ENCODE measurements around the gene ZFPL1. TPM values are rescaled to one million over a fixed set of nuclear protein-coding genes. Genes with fewer than 3 reads are reported as not detected.

The ZFPL1 gene
- total RNA-seq, 1 experiment from 2014 or later = 19.0 TPM

GRCh38 chr11:65111159-65111743, 27.2 kb downstream of the ZFPL1 start:
- no peaks in the 10 kb centered on the region for H3K9me2 ChIP-seq (replicated peaks; ENCODE audit: insufficient read depth, low read length)
- no peak overlapping the region for H3K9ac ChIP-seq (ENCODE audit: low read length)
- H3K36me3 ChIP-seq (ENCODE audit: insufficient read depth, low read length) = 0 out of 2 replicates have a peak, but pooled peaks cover 6% of the 10 kb centered on the region
- H3K27me3 ChIP-seq (ENCODE audit: low read length) = no peaks in the 10 kb centered on the region
- H3K4me1 ChIP-seq (ENCODE audit: low read length) = peaks cover 48% of the 10 kb centered on the region
- no peak overlapping the region for H2AFZ ChIP-seq (ENCODE audit: low read length)
- H4K20me1 ChIP-seq (ENCODE audit: insufficient read depth, low read depth, low read length) = no peaks in the 10 kb centered on the region
- H3K4me2 ChIP-seq (ENCODE audit: low read depth, low read length, poor library complexity, severe bottlenecking) = peak overlapping the region; percentile 36
- H3K9me3 ChIP-seq (ENCODE audit: low read length) = no peaks in the 10 kb centered on the region
- peaks cover 36% of the 10 kb centered on the region for H3K79me2 ChIP-seq (ENCODE audit: low read length)
- H3K27ac ChIP-seq (ENCODE audit: low read length) = no peak overlapping the region; the same call in 1 of the 2 replicates
- no peak for DNase-seq
- no peak overlapping the region for H3K4me3 ChIP-seq (ENCODE audit: low read length)

GRCh38 chr11:65111744-65112545, 27.9 kb downstream of the ZFPL1 start, which contains the start of gene TM7SF2:
TSS of gene TM7SF2 (plus strand) at chr11:65111872. CDS start at chr11:65112016, 144 bp downstream.
- Histone ChIP-seq H3K9ac (ENCODE audit: low read length) (peak within 1 kb of the TSS; percentile 97), H3K9me3 (ENCODE audit: low read length) (no peaks in the 10 kb centered on the region), H3K36me3 (ENCODE audit: insufficient read depth, low read length) (0 out of 2 replicates have a peak, but pooled peaks cover 6% of the 10 kb centered on the region), H3K9me2 (replicated peaks; ENCODE audit: insufficient read depth, low read length) (no peaks in the 10 kb centered on the region), H2AFZ (ENCODE audit: low read length) (no peak within 1 kb of the TSS), H3K27ac (ENCODE audit: low read length) (peak within 1 kb of the TSS; percentile 85), H3K79me2 (ENCODE audit: low read length) (peaks cover 42% of the 10 kb centered on the region), H4K20me1 (ENCODE audit: insufficient read depth, low read depth, low read length) (no peaks in the 10 kb centered on the region), H3K4me3 (ENCODE audit: low read length) (peak within 1 kb of the TSS; percentile 99), H3K4me2 (ENCODE audit: low read depth, low read length, poor library complexity, severe bottlenecking) (peak within 1 kb of the TSS; percentile 99), H3K4me1 (ENCODE audit: low read length) (peaks cover 55% of the 10 kb centered on the region), H3K27me3 (ENCODE audit: low read length) (no peaks in the 10 kb centered on the region)
- peak; percentile 99 for DNase-seq

GRCh38 chr11:65112546-65113360, 28.7 kb downstream of the ZFPL1 start:
- DNase-seq = peak; percentile 88
- no peaks in the 10 kb centered on the region for H4K20me1 ChIP-seq (ENCODE audit: insufficient read depth, low read depth, low read length)
- H3K27ac ChIP-seq (ENCODE audit: low read length) = peak overlapping the region; percentile 85
- H3K36me3 ChIP-seq (ENCODE audit: insufficient read depth, low read length) = 0 out of 2 replicates have a peak, but pooled peaks cover 6% of the 10 kb centered on the region
- peak overlapping the region; percentile 97 for H3K9ac ChIP-seq (ENCODE audit: low read length)
- peak overlapping the region; percentile 99 for H3K4me3 ChIP-seq (ENCODE audit: low read length)
- H3K27me3 ChIP-seq (ENCODE audit: low read length) = no peaks in the 10 kb centered on the region
- peaks cover 42% of the 10 kb centered on the region for H3K79me2 ChIP-seq (ENCODE audit: low read length)
- peak overlapping the region; percentile 99 for H3K4me2 ChIP-seq (ENCODE audit: low read depth, low read length, poor library complexity, severe bottlenecking)
- no peaks in the 10 kb centered on the region for H3K9me2 ChIP-seq (replicated peaks; ENCODE audit: insufficient read depth, low read length)
- peaks cover 57% of the 10 kb centered on the region for H3K4me1 ChIP-seq (ENCODE audit: low read length)
- no peak overlapping the region for H2AFZ ChIP-seq (ENCODE audit: low read length)
- no peaks in the 10 kb centered on the region for H3K9me3 ChIP-seq (ENCODE audit: low read length)

- H2AFZ ChIP-seq (ENCODE audit: low read length) = no peak overlapping the region
- H3K4me2 ChIP-seq (ENCODE audit: low read depth, low read length, poor library complexity, severe bottlenecking) = peak overlapping the region; percentile 99
- DNase-seq = peak; percentile 56
- peaks cover 62% of the 10 kb centered on the region for H3K4me1 ChIP-seq (ENCODE audit: low read length)
- peak overlapping the region; percentile 97 for H3K9ac ChIP-seq (ENCODE audit: low read length)
- H3K27me3 ChIP-seq (ENCODE audit: low read length) = no peaks in the 10 kb centered on the region
- no peaks in the 10 kb centered on the region for H3K9me3 ChIP-seq (ENCODE audit: low read length)
- H4K20me1 ChIP-seq (ENCODE audit: insufficient read depth, low read depth, low read length) = no peaks in the 10 kb centered on the region
- H3K9me2 ChIP-seq (replicated peaks; ENCODE audit: insufficient read depth, low read length) = no peaks in the 10 kb centered on the region
- H3K27ac ChIP-seq (ENCODE audit: low read length) = peak overlapping the region; percentile 85
- H3K36me3 ChIP-seq (ENCODE audit: insufficient read depth, low read length) = peaks cover 6% of the 10 kb centered on the region; the same call in 1 of the 2 replicates
- H3K4me3 ChIP-seq (ENCODE audit: low read length) = peak overlapping the region; percentile 99
- H3K79me2 ChIP-seq (ENCODE audit: low read length) = peaks cover 42% of the 10 kb centered on the region
Measured at GRCh38 chr11:65113361-65113756, 29.3 kb downstream of the ZFPL1 start.

- H3K27ac ChIP-seq (ENCODE audit: low read length) = peak overlapping the region; percentile 85
- no peak for DNase-seq
- peaks cover 67% of the 10 kb centered on the region for H3K4me1 ChIP-seq (ENCODE audit: low read length)
Measured at GRCh38 chr11:65113839-65114238, 29.8 kb downstream of the ZFPL1 start.

GRCh38 chr11:65114538-65115171, 30.6 kb downstream of the ZFPL1 start:
- Histone ChIP-seq H3K27ac (ENCODE audit: low read length) (no peak overlapping the region), H3K9me3 (ENCODE audit: low read length) (no peaks in the 10 kb centered on the region), H3K4me2 (ENCODE audit: low read depth, low read length, poor library complexity, severe bottlenecking) (peak overlapping the region; percentile 86), H3K4me1 (ENCODE audit: low read length) (peaks cover 75% of the 10 kb centered on the region), H3K79me2 (ENCODE audit: low read length) (peaks cover 42% of the 10 kb centered on the region), H2AFZ (ENCODE audit: low read length) (no peak overlapping the region), H3K4me3 (ENCODE audit: low read length) (no peak overlapping the region), H3K27me3 (ENCODE audit: low read length) (no peaks in the 10 kb centered on the region), H3K36me3 (ENCODE audit: insufficient read depth, low read length) (peaks cover 14% of the 10 kb centered on the region; the same call in 1 of the 2 replicates), H3K9me2 (replicated peaks; ENCODE audit: insufficient read depth, low read length) (no peaks in the 10 kb centered on the region), H3K9ac (ENCODE audit: low read length) (0 out of 2 replicates have a peak overlapping the region, but pooled peaks have one; percentile 95), H4K20me1 (ENCODE audit: insufficient read depth, low read depth, low read length) (no peaks in the 10 kb centered on the region)
- DNase-seq = no peak

More at GRCh38 chr11:65113839-65114238, 29.8 kb downstream of the ZFPL1 start:
- peak overlapping the region; percentile 99 for H3K4me2 ChIP-seq (ENCODE audit: low read depth, low read length, poor library complexity, severe bottlenecking)
- H3K9ac ChIP-seq (ENCODE audit: low read length) = peak overlapping the region; percentile 97
- H3K79me2 ChIP-seq (ENCODE audit: low read length) = peaks cover 42% of the 10 kb centered on the region
- H2AFZ ChIP-seq (ENCODE audit: low read length) = no peak overlapping the region
- H3K4me3 ChIP-seq (ENCODE audit: low read length) = peak overlapping the region; percentile 99
- H3K27me3 ChIP-seq (ENCODE audit: low read length) = no peaks in the 10 kb centered on the region
- peaks cover 10% of the 10 kb centered on the region; the same call in 1 of the 2 replicates for H3K36me3 ChIP-seq (ENCODE audit: insufficient read depth, low read length)
- H3K9me2 ChIP-seq (replicated peaks; ENCODE audit: insufficient read depth, low read length) = no peaks in the 10 kb centered on the region
- no peaks in the 10 kb centered on the region for H4K20me1 ChIP-seq (ENCODE audit: insufficient read depth, low read depth, low read length)
- H3K9me3 ChIP-seq (ENCODE audit: low read length) = no peaks in the 10 kb centered on the region

DNA sequence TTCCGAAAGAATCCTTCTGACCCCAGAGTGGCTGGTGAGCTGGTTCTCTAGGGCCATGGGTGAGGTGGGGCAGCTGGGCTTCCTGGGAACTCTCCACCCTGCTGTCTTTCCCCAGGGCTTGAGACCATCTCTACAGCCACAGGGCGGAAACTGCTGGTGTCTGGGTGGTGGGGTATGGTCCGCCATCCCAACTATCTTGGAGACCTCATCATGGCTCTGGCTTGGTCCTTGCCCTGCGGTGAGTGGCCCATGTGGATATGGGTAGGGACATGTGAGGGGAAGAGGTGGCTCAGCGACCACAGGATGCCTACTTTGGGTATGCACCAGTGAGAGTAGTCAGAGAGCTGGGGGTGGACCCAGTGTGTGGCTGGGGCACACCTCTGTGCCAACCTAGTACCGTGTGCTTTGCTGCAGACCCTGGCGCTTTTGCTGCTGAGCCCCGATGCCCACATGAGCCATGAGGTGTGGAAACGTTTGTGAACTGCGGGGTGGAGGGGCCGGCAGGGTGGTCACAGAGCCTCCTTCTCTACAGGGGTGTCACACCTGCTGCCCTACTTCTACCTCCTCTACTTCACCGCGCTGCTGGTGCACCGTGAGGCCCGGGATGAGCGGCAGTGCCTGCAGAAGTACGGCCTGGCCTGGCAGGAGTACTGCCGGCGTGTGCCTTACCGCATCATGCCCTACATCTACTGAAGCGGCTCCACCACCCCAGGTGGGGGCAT, 31.5 kb downstream of the ZFPL1 start:
- Histone ChIP-seq H2AFZ (ENCODE audit: low read length) (no peak overlapping the region), H3K4me2 (ENCODE audit: low read depth, low read length, poor library complexity, severe bottlenecking) (peak overlapping the region; percentile 86), H3K79me2 (ENCODE audit: low read length) (peaks cover 48% of the 10 kb centered on the region), H3K27me3 (ENCODE audit: low read length) (no peaks in the 10 kb centered on the region), H4K20me1 (ENCODE audit: insufficient read depth, low read depth, low read length) (no peaks in the 10 kb centered on the region), H3K36me3 (ENCODE audit: insufficient read depth, low read length) (peaks cover 23% of the 10 kb centered on the region; the same call in 1 of the 2 replicates), H3K27ac (ENCODE audit: low read length) (peak overlapping the region; percentile 88; the same call in 1 of the 2 replicates), H3K4me1 (ENCODE audit: low read length) (peaks cover 82% of the 10 kb centered on the region), H3K9me3 (ENCODE audit: low read length) (no peaks in the 10 kb centered on the region), H3K9me2 (replicated peaks; ENCODE audit: insufficient read depth, low read length) (no peaks in the 10 kb centered on the region), H3K4me3 (ENCODE audit: low read length) (peak overlapping the region; percentile 86), H3K9ac (ENCODE audit: low read length) (peak overlapping the region; percentile 95)
- no peak for DNase-seq

Measured in Karpas-422 (cell line).